ENCODE results near the gene GNG7.

- TF ChIP-seq POLR2A (IDR thresholded peaks at IDR 0.05; ENCODE audit: low read depth, low read length) (no peak), POLR2AphosphoS5 (IDR thresholded peaks at IDR 0.05; ENCODE audit: low read depth, low read length) (no peak), TAF1 (IDR thresholded peaks at IDR 0.05; ENCODE audit: low read depth, low read length) (no peak), SPI1 (IDR thresholded peaks at IDR 0.05; ENCODE audit: low read depth, low read length) (no peak)
These were observed 213.4 kb downstream of the GNG7 start for GRCh38 chr19:2488942-2489731.

Measured in GM12891 (cell line).